K562 (cell line): ENCODE measurements around the gene ALDH7A1. TPM values are rescaled to one million over a fixed set of nuclear protein-coding genes. Genes with fewer than 3 reads are reported as not detected.

Experiments
- ATF2 ChIP-seq: sonication (generic); formaldehyde crosslinking; IDR thresholded peaks from 2 replicates; pipeline ENCODE4 v1.8.1; 2022; ENCODE audit warnings: missing genetic modification reagents
- CBX3 ChIP-seq, 2 experiments: IDR thresholded peaks; 1 replicate in 1 of 2; 2 replicates in 1 of 2; pipeline ENCODE4 v1.6.1; 2012; ENCODE audit warnings: inconsistent platforms in 2 of 2, low read length in 2 of 2, borderline replicate concordance in 1 of 2, control low read depth in 1 of 2
- CHD2 ChIP-seq: IDR thresholded peaks from 2 replicates; pipeline ENCODE4 v1.6.1; 2011; ENCODE audit warnings: low read depth, low read length
- CREB3L1 ChIP-seq: fragments of 450-650 bp; IDR thresholded peaks from 2 replicates; pipeline ENCODE4 v1.6.1; 2014; ENCODE audit warnings: low read depth, mild to moderate bottlenecking, moderate library complexity, borderline replicate concordance
- DPF2 ChIP-seq: fragments of 450-650 bp; IDR thresholded peaks from 2 replicates; pipeline ENCODE4 v1.6.1; 2016
- ELF2 ChIP-seq: fragments of 250-450 bp; sonication (Bioruptor Pico); IDR thresholded peaks from 2 replicates; pipeline ENCODE4 v1.5.0; 2021; ENCODE audit warnings: mild to moderate bottlenecking
- ILK ChIP-seq: fragments of 450-650 bp; IDR thresholded peaks from 2 replicates; pipeline ENCODE4 v1.6.1; 2016; ENCODE audit warnings: missing genetic modification characterization, low read depth, mild to moderate bottlenecking, missing compliant biosample characterization, moderate library complexity, borderline replicate concordance
- PRMT5 ChIP-seq: sonication (generic); formaldehyde crosslinking; IDR thresholded peaks from 2 replicates; pipeline ENCODE4 v1.5.0; 2020; ENCODE audit warnings: missing genetic modification reagents
- RBBP5 ChIP-seq: fragments of 200-600 bp; sonication (generic); IDR thresholded peaks from 2 replicates; pipeline ENCODE4 v1.6.1; 2012; ENCODE audit warnings: borderline replicate concordance, mild to moderate bottlenecking, low read length, control low read depth, inconsistent platforms; ENCODE audit not compliant: insufficient read depth, poor library complexity, severe bottlenecking
- SMARCC2 ChIP-seq: fragments of 450-650 bp; IDR thresholded peaks from 2 replicates; pipeline ENCODE4 v1.6.1; 2017; ENCODE audit warnings: antibody characterized with exemption, moderate library complexity, mild to moderate bottlenecking, low read depth
- TAF7 ChIP-seq: fragments of 450-650 bp; IDR thresholded peaks from 2 replicates; pipeline ENCODE4 v1.6.1; 2016; ENCODE audit warnings: missing genetic modification characterization, missing compliant biosample characterization
- TARDBP ChIP-seq: fragments of 450-650 bp; IDR thresholded peaks from 2 replicates; pipeline ENCODE4 v1.6.1; 2016
- TGIF2 ChIP-seq: sonication (generic); formaldehyde crosslinking; IDR thresholded peaks from 2 replicates; pipeline ENCODE4 v1.8.1; 2022; ENCODE audit warnings: mild to moderate bottlenecking, missing genetic modification reagents, moderate library complexity
- ZBTB40 ChIP-seq, 2 experiments: fragments of 450-650 bp in 1 of 2; sonication (generic) in 1 of 2; formaldehyde crosslinking in 1 of 2; IDR thresholded peaks; 2 replicates each; pipeline versions ENCODE4 v1.7.1 to v1.9.0; 2016 to 2022; ENCODE audit warnings: inconsistent platforms in 1 of 2, mild to moderate bottlenecking in 1 of 2, missing genetic modification reagents in 1 of 2
- ZFX ChIP-seq: sonication (generic); formaldehyde crosslinking; IDR thresholded peaks from 2 replicates; pipeline ENCODE4 v1.8.0; 2022; ENCODE audit warnings: mild to moderate bottlenecking, missing genetic modification reagents, moderate library complexity
- ZNF197 ChIP-seq: fragments of 200-800 bp; sonication (Bioruptor generic); IDR thresholded peaks from 2 replicates; pipeline ENCODE4 v1.6.1; 2016; ENCODE audit warnings: low read depth, missing genetic modification characterization, missing compliant biosample characterization
- ZNF431 ChIP-seq: sonication (generic); formaldehyde crosslinking; IDR thresholded peaks from 2 replicates; pipeline ENCODE4 v1.8.0; 2022; ENCODE audit warnings: mild to moderate bottlenecking, missing genetic modification reagents
- ZNF707 ChIP-seq: fragments of 250-450 bp; sonication (Bioruptor Pico); conservative IDR thresholded peaks from 2 replicates; pipeline ENCODE4 v1.8.0; 2022; ENCODE audit warnings: inconsistent platforms, mild to moderate bottlenecking, moderate library complexity
- polyA plus RNA-seq, 8 experiments: library from polyadenylated mRNA; depleted of rRNA in 4 of 8; stranded (reverse) in 5 of 8; unstranded in 3 of 8; fragments of >200 nt; fragmentation: Nextera tagmentation in 2 of 8; fragmentation: Illumina TruSeq in 1 of 8; extraction: Ambion mirVana in 2 of 8; extraction: Trizol in 1 of 8; gene quantifications; 2 replicates each; pipeline versions ENCODE4 v1.2.1 to v1.2.3, GENCODE V29; 2011 to 2014; ENCODE audit warnings: inconsistent platforms in 1 of 8, missing spikeins in 1 of 8
- total RNA-seq, 7 experiments: library from RNA; depleted of rRNA in 6 of 7; stranded (reverse); fragments of >200 nt in 6 of 7; fragmentation: Illumina TruSeq in 2 of 7; extraction: Trizol in 2 of 7; gene quantifications; 2 replicates each; pipeline versions ENCODE4 v1.2.1 to v1.2.3, GENCODE V29; 2011 to 2021; ENCODE audit warnings: low replicate concordance in 1 of 7

Gene ALDH7A1
- total and polyA plus RNA-seq, 9 of the 15 experiments (the other 6 are each of a cell fraction or from before 2014, with no cell fraction given): 0.04 to 0.49 TPM; not detected in 7

- TF ChIP-seq ZBTB40 (IDR thresholded peaks at IDR 0.05) (no peak), ZBTB40 (CRISPR knock-in tag; IDR thresholded peaks at IDR 0.05) (no peak), ATF2 (CRISPR knock-in tag) (no peak), TAF7 (tag) (0 out of 2 replicates have a peak, but pooled peaks have one; percentile 22), TARDBP (no peak), CHD2 (no peak), SMARCC2 (no peak), ZNF707 (CRISPR knock-in tag) (no peak), ILK (tag) (no peak), RBBP5 (no peak), ZNF197 (CRISPR knock-in tag) (no peak), ELF2 (CRISPR knock-in tag) (no peak), CREB3L1 (no peak), DPF2 (no peak; the same call in 1 of the 2 replicates), PRMT5 (CRISPR knock-in tag) (no peak), ZNF431 (CRISPR knock-in tag) (no peak), ZFX (CRISPR knock-in tag) (no peak), TGIF2 (CRISPR knock-in tag) (no peak), CBX3 (IDR thresholded peaks at IDR 0.05; ENCODE audit: borderline replicate concordance in 1 of 2, low read length in 2 of 2) (no peak)
Observed at GRCh38 chr5:126514131-126514557, 80.9 kb downstream of the ALDH7A1 start (continued).
